ENCODE data around the gene ZDHHC14.

ZDHHC14 gene

DNA sequence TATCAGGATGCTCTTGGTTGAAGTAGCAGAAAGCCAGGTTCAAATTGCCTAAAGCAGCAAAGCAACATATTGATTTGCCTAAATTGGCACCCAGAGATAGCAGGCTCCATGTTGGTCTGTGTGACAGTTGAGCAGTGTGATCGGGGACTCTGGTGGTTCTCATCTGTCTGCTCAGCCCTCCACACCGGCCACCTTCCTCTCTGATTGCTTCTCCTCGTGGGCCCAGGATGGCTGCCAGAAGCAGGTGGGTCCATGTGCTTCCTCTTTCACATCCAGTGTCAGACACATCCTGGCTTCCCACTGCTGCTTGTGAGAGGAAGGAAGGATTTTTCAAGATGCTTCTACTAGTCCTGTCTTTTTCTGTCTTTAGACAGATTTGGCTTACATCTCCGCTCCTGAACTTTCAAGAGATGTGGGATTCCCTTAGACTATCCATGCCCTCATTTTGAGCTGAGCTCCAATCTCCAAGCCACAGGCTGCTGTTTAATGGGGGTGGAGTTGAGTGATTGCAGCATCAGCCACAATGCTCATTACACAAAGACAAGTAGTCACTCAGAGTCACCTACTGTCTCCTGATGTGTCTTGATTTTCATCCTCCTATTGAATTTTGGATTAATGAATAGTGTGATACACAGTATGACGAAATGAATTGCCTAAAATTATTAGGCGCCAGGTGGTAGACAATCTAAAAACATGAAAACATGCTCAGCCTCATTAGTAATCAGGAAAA, 122.2 kb downstream of the ZDHHC14 start:
- no peaks in the 10 kb centered on the region for H4K20me1 ChIP-seq (ENCODE audit: control insufficient read depth, insufficient read depth, low read depth, low read length)
- no peaks in the 10 kb centered on the region for H3K36me3 ChIP-seq (ENCODE audit: control insufficient read depth, low read length)
- H3K27ac ChIP-seq (ENCODE audit: low read depth, low read length) = peak overlapping the region; percentile 28
- peaks cover 14% of the 10 kb centered on the region for H3K9me3 ChIP-seq (ENCODE audit: control insufficient read depth, insufficient read depth, low read length)
- TF ChIP-seq, protein P1, sequence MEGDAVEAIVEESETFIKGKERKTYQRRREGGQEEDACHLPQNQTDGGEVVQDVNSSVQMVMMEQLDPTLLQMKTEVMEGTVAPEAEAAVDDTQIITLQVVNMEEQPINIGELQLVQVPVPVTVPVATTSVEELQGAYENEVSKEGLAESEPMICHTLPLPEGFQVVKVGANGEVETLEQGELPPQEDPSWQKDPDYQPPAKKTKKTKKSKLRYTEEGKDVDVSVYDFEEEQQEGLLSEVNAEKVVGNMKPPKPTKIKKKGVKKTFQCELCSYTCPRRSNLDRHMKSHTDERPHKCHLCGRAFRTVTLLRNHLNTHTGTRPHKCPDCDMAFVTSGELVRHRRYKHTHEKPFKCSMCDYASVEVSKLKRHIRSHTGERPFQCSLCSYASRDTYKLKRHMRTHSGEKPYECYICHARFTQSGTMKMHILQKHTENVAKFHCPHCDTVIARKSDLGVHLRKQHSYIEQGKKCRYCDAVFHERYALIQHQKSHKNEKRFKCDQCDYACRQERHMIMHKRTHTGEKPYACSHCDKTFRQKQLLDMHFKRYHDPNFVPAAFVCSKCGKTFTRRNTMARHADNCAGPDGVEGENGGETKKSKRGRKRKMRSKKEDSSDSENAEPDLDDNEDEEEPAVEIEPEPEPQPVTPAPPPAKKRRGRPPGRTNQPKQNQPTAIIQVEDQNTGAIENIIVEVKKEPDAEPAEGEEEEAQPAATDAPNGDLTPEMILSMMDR (IDR thresholded peaks at IDR 0.05; ENCODE audit: low read depth, low read length, poor library complexity, severe bottlenecking) = no peak
- TF ChIP-seq EZH2phosphoT487 (IDR thresholded peaks at IDR 0.05; ENCODE audit: borderline replicate concordance, low read length) = no peak
- H3K4me3 ChIP-seq (ENCODE audit: low read length) = 0 out of 2 replicates have a peak overlapping the region, but pooled peaks have one; percentile 3
- no peaks in the 10 kb centered on the region for H3K79me2 ChIP-seq (ENCODE audit: control insufficient read depth, low read length)
- H3K27me3 ChIP-seq (ENCODE audit: control insufficient read depth, low read length) = no peaks in the 10 kb centered on the region
- peaks cover 56% of the 10 kb centered on the region for H3K4me1 ChIP-seq (ENCODE audit: control insufficient read depth, low read length)
- H3K4me2 ChIP-seq (ENCODE audit: low read length) = peak overlapping the region; percentile 29
- no peaks in the 10 kb centered on the region for H3K9me2 ChIP-seq (replicated peaks; ENCODE audit: control insufficient read depth, low read length)
- 0 out of 2 replicates have a peak, but pooled peaks cover 3% of the 10 kb centered on the region for H3F3A ChIP-seq (ENCODE audit: control insufficient read depth, insufficient read depth)

DNA sequence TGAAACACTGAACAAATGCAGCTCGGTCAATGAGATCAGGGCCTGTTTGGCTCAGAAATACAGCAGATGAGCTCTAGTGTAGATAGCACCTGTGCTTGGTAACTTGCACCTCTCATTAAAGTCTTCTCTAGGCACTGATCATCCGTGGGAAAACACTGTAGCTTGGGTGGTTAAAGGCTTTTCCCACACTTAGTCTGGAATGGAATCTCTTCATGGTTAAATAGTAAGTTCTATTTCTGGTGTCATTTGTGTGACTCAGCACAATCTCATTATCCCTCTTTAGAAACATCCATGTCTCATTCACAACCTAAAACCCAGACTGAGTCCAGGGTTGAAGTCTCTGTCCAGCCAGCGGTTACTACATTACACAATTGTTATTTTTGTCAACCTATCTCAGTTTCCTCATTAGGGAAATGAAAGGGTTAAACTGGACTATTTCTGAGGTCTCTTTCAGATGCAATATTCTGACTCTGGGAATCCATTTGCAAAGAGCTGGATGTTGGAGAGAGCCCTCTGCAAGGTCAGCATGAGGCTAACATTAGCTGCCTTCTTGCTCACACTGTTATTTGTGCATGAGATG, 125.0 kb downstream of the ZDHHC14 start:
- Histone ChIP-seq H3K4me2 (ENCODE audit: low read length) (no peak overlapping the region), H3F3A (ENCODE audit: control insufficient read depth, insufficient read depth) (0 out of 2 replicates have a peak, but pooled peaks cover 3% of the 10 kb centered on the region), H3K9me3 (ENCODE audit: control insufficient read depth, insufficient read depth, low read length) (peaks cover 14% of the 10 kb centered on the region), H3K4me3 (ENCODE audit: low read length) (no peak overlapping the region), H3K36me3 (ENCODE audit: control insufficient read depth, low read length) (no peaks in the 10 kb centered on the region), H3K27ac (ENCODE audit: low read depth, low read length) (no peak overlapping the region), H3K4me1 (ENCODE audit: control insufficient read depth, low read length) (peaks cover 46% of the 10 kb centered on the region), H4K20me1 (ENCODE audit: control insufficient read depth, insufficient read depth, low read depth, low read length) (no peaks in the 10 kb centered on the region), H3K9me2 (replicated peaks; ENCODE audit: control insufficient read depth, low read length) (no peaks in the 10 kb centered on the region), H3K27me3 (ENCODE audit: control insufficient read depth, low read length) (no peaks in the 10 kb centered on the region), H3K79me2 (ENCODE audit: control insufficient read depth, low read length) (no peaks in the 10 kb centered on the region)
- TF ChIP-seq EZH2phosphoT487 (IDR thresholded peaks at IDR 0.05; ENCODE audit: borderline replicate concordance, low read length) = no peak
- TF ChIP-seq, protein P1 (IDR thresholded peaks at IDR 0.05; ENCODE audit: low read depth, low read length, poor library complexity, severe bottlenecking) = no peak

DNA sequence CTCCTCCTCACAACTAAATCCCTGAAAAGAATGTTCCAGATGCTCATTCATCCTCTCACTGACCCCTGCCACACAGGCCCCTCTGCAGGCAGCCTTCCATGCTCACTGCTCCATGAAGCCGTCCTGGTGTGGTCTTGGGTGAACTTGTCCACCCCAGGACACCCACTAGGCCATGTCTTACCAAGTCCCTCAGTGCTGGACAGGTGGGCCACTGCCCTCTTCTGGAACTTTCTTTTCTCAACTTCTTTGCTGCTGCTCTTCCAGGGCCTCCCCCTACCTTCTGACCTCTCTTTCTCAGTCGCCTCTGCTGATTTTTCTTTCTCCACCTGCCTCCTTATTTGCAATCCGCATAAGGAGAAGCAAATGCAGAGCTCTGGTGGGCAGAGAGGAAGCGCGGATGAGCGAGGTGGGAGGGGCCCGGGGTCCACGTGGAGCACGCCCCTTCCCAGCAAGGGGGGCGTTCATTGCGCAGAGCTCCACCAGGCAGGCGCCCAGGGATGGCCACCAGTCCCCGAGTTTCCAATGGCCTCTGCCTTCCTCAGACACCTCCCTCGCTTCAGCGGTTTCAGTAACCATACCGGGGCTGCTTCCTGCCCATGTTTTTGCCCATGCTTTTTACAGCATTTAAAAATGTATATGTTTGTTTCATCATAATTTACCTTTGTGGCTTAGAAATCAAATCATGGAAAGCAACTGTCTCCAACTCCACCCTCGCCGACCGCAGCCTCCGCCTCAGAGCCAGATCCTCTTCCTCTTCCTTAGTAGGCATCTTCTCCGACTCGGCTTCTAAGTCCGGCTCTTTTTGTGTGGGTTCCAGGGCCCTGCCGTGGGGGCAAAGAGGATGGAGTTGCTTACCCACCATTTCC, 129.6 kb downstream of the ZDHHC14 start:
- TF ChIP-seq, protein P1 (IDR thresholded peaks at IDR 0.05; ENCODE audit: low read depth, low read length, poor library complexity, severe bottlenecking) = no peak
- TF ChIP-seq EZH2phosphoT487 (IDR thresholded peaks at IDR 0.05; ENCODE audit: borderline replicate concordance, low read length) = no peak
- H3K4me2 ChIP-seq (ENCODE audit: low read length) = peak overlapping the region; percentile 50
- no peak overlapping the region for H3K27ac ChIP-seq (ENCODE audit: low read depth, low read length)
- 0 out of 2 replicates have a peak, but pooled peaks cover 2% of the 10 kb centered on the region for H3F3A ChIP-seq (ENCODE audit: control insufficient read depth, insufficient read depth)
- no peaks in the 10 kb centered on the region for H3K9me2 ChIP-seq (replicated peaks; ENCODE audit: control insufficient read depth, low read length)
- peaks cover 18% of the 10 kb centered on the region for H3K4me1 ChIP-seq (ENCODE audit: control insufficient read depth, low read length)
- H4K20me1 ChIP-seq (ENCODE audit: control insufficient read depth, insufficient read depth, low read depth, low read length) = no peaks in the 10 kb centered on the region
- no peaks in the 10 kb centered on the region for H3K36me3 ChIP-seq (ENCODE audit: control insufficient read depth, low read length)
- no peaks in the 10 kb centered on the region for H3K27me3 ChIP-seq (ENCODE audit: control insufficient read depth, low read length)
- peaks cover 12% of the 10 kb centered on the region for H3K9me3 ChIP-seq (ENCODE audit: control insufficient read depth, insufficient read depth, low read length)
- no peaks in the 10 kb centered on the region for H3K79me2 ChIP-seq (ENCODE audit: control insufficient read depth, low read length)
- peak overlapping the region; percentile 18 for H3K4me3 ChIP-seq (ENCODE audit: low read length)
